Measurements from ENCODE around the gene TCF19.
"Not testable (repeated sequence)": the region's sequence is repeated elsewhere in the genome, so short reads cannot be mapped to it uniquely, and the experiment has no call there.

- TF ChIP-seq, protein P1, sequence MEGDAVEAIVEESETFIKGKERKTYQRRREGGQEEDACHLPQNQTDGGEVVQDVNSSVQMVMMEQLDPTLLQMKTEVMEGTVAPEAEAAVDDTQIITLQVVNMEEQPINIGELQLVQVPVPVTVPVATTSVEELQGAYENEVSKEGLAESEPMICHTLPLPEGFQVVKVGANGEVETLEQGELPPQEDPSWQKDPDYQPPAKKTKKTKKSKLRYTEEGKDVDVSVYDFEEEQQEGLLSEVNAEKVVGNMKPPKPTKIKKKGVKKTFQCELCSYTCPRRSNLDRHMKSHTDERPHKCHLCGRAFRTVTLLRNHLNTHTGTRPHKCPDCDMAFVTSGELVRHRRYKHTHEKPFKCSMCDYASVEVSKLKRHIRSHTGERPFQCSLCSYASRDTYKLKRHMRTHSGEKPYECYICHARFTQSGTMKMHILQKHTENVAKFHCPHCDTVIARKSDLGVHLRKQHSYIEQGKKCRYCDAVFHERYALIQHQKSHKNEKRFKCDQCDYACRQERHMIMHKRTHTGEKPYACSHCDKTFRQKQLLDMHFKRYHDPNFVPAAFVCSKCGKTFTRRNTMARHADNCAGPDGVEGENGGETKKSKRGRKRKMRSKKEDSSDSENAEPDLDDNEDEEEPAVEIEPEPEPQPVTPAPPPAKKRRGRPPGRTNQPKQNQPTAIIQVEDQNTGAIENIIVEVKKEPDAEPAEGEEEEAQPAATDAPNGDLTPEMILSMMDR (IDR thresholded peaks at IDR 0.05) = not testable (repeated sequence)
- not testable (repeated sequence) for TF ChIP-seq POLR2A (IDR thresholded peaks at IDR 0.05)
These were observed 6.2 kb downstream of the TCF19 start for GRCh38 chr6:31164475-31165063.
